Stimulated activated CD4-positive, alpha-beta T cell treated with anti-CD3 and anti-CD28 coated beads, Interleukin-4, amount 100 ng/mL, for 4 hours (primary cell): ENCODE measurements around the gene AP4S1.
"Not testable (repeated sequence)": the region's sequence is repeated elsewhere in the genome, so short reads cannot be mapped to it uniquely, and the experiment has no call there.

Source experiments
- DNase-seq, 2 experiments: peaks; one replicate each; pipeline ENCODE4 v3.0.0-alpha.2; 2020

The AP4S1 gene

DNA sequence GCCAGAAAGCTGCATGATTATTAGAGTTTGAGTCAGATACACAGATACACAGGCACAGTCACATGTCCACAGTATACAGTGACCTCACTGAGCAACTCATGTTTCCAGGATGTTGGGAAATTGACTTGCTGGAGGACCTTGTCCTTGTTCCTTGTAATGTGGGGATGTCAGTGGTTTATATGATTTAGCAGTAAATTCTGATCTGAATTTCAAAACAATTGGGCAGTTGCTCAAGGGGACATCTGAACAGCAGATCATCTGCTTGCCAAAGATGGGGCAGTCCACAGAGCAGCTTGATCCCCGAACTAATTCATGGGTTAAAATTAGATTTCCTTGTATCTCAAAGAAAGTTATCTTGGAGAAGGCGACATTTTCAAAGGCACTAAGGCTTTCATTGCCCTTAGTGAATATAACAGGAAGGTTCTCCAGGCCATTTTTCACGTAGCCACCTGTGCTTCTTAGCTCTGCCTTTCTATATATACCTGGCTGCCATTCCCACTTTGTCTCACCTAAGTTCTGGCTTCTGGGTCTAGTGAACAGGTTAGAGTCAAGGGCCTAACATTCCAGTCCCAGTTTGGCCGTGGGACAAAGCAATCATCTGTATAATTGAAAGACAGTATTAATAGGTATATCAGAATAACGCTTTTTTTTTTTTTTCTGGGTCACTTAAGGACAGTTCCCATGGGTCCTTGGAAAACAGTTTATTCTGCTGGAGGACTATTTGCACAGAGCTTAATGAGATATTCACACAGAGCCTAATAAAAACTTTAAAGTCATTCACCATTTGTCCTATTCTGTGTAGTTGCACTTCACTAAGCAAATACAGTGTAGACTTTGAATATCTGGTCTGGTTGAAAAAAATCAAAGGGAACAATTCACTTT lies 65.7 kb downstream of the AP4S1 start:
- no peak for DNase-seq

DNA sequence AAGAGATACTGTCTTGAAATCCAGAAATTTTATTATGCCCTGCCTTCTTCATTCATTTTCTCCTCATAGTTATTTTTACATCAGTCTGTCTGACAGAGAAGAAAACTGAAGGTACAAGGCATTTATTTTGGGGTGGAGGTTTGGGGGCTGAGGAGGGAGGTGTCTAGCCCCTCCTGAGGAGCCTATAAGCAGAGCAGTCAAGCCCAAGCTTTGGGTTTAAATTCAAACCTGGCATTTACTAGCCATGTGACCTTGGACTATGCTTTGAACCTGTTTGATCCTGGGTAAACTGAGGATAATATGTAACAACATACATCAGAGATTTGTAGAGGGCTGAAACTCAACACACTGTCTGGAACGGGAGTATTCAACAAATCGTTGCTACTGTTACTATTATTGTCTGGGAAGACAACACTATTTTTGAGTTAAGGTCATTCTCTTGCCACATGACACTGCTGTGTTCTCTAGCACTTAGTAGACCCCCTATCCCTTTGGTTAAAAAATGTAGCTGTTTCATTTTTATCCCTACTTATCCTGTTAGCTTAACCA lies 66.8 kb downstream of the AP4S1 start:
- no peak for DNase-seq

DNA sequence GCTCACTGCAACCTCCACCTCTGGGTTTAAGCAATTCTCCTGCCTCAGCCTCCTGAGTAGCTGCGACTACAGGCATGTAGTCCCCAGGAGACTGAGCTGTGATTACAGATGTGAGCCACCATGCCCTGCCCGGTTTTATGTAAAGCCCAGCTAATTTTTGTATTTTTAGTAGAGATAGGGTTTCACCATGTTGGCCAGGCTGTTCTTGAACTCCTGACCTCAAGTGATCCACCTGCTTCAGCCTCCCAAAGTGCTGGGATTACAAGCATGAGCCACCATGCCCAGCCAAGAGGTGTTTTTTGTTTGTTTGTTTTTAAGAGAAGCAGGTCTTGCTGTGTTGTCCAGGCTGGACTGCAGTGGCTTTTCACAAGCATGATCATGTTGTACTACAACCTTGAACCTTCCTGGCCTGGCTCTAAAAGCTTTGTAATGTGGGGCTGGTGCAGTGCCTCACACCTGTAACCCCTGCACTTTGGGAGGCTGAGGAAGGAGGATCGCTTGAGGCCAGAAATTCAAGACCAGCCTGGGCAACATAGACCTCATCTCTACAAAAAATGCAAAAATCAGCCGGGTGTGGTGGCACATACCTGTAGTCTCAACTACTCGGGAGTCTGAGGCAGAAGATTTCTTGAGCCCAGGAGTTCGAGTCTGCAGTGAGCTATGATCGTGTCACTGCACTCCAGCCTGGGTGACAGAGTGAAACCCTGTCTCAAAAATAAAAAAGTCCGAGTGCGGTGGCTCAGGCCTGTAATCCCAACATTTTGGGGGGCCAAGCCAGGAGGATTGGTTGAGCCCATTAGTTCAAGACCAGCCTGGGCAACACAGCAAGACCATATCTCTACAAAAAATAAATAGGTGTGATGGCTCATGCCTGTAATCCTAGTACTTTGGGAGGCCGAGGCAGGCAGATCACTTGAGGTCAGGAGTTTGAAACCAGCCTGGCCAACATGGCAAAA lies 68.7 kb downstream of the AP4S1 start:
- not testable (repeated sequence) for DNase-seq

DNA sequence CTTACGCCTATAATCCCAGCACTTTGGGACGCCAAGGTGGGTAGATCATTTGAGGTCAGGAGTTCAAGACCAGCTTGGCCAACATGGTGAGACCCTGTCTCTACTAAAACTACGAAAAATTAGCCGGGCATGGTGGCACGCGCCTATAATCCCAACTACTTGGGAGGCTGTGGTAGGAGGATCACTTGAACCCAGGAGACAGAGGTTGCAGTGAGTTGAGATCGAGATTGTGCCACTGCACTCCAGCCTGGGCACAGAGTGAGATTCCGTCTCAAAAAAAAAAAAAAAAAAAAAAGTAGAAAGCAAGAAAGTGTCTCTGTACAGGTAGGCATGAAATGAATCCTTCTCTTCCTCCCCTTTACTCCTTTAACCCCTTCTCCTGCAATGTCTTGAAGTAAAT lies 70.4 kb downstream of the AP4S1 start:
- DNase-seq, result not testable (repeated sequence)

DNA sequence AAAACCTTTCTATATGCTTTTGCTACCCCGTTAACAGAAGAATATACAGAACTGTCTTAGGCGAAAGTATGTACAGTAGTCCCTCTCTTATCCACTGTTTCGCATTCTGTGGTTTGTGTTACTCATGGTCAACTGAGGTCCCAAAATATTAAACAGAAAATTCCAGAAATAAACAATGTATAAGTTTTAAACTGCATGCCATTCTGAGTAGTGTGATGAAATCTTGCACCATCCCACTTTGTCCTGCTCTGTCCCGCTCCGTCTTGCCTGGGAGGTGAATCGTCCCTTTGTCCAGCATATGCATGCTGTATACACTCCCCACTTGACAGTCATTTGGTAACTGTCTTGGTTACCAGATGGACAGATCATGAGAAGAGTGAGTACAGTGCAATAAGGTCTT lies 70.8 kb downstream of the AP4S1 start:
- no peak for DNase-seq

DNA sequence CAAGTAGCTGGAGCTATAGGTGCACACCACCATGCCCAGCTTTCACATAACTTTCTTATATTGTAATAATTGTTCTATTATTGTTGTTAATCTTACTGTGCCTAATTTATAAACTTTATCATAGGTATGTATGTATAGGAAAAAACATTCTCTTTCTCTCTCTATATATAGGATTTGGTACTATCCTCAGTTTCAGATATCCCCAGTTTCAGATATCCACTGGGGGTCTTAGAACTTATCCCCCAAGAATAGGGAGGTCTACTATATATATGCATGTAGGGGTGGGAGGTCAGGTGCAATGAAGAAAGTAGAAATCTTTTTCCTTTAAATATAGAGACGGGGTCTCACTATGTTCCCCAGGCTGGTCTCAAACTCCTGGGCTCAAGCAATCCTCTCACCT lies 71.6 kb downstream of the AP4S1 start:
- no peak for DNase-seq

DNA sequence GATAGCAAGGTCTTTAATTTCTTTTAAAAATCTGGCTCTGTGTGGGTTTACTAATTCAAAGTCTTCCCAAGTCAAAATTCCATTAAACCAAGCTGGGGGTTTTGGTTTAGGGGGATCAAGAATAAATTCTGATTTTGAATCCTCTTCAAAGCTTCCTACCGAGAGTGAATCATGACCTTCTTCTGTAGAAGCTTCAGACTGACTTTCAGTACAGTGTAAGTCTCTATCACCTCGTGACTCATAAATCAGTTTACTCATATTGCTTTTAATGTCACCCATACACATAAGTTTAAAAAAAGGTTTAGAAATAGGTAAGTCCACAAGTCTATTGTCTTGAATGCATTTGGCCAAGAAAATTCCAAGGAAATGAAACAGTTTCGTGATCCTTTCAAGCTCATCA lies 81.3 kb downstream of the AP4S1 start:
- no peak for DNase-seq

DNA sequence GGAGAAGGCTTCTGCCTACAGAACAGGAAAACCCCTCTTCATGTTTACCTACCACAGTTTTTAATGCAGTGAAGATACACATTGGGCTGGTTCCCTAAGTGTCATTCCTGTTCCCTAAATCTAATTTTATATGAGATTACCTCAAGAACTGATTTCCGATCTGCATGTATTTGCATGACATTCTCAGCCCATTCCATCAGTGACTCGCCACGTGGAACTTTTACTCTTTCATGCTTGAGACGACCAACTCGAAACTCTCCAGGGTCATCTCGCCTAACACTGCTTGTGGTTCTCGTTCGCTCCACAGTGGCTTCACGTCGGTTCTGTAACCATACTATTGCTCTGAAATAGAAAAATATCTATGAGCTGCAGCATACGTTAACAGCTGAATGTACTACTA lies 83.8 kb downstream of the AP4S1 start:
- DNase-seq, result no peak

DNA sequence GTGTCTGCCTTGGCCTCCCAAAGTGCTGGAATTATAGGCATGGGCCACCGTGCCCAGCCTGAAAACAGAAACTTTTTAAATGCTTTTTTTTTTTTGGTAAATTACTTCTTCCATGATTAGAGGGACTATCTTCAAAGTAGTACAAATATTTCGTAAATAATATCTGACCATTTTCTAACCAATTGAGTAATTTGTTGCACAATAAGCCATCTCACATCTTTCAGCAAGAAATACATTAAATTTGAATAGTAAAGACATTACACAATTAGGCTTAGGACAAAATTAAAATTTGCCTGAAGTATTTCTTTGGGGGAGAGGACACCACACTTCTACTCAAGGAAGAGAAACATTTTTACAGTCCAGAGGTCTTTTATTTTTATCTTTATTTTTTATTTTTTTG lies 85.4 kb downstream of the AP4S1 start:
- DNase-seq, result no peak

DNA sequence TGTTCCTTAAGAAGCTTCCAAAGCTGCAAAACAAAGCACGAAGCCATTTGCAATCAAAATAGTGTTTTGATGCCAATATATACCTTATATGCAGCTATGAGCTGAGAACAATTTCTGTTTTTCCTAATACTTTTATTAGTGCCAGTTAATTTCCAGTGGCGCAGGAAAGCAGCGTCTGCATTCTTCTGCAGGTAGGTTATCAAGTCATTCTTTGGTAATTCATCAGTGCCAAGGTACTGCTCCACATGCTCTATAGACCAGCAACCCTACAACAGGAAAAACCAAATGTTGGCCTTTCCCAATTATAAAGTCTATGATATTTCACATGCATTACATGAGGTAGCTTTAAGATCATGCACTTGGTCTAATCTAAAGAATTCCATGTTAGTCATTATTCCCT lies 88.3 kb downstream of the AP4S1 start:
- no peak for DNase-seq

DNA sequence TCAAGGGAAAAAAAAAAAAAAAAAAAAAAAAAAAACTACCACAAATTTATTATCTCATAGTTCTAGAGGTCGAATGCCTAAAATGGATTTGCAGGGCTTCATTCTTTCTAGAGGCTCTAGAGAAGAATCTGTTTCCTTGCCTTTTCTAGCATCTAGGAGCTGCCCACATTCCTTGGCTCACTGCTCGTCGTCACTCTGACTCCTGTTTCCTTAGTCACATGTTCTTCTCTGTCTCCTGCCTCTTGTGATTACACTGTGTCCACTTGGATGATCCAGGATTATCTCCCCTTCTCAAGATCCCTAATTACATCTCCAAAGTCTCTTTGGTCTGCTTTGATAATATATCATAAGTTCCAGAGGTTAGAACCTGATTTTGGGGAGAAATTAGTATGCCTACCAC lies 93.4 kb downstream of the AP4S1 start:
- DNase-seq, result no peak

DNA sequence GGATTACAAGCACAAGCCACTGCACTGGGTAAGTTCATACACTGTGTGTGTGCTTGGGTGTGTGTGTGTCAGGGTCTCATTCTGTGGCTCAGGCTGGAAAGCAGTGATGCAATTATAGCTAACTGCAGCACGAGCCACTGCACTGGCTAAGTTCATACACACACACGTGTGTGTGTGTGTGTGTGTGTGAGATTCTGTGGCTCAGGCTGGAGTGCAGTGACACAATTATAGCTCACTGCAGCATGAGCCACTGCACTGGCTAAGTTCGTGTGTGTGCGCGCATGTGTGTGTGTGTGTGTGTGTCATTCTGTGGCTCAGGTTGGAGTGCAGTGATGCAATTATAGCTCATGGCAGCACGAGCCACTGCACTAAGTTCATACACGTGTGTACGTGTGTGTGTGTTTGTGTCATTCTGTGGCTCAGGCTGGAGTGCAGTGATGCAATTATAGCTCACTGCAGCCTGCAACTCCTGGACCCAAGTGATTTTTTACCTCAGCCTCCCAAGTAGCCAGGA lies 96.7 kb downstream of the AP4S1 start:
- DNase-seq, result no peak

DNA sequence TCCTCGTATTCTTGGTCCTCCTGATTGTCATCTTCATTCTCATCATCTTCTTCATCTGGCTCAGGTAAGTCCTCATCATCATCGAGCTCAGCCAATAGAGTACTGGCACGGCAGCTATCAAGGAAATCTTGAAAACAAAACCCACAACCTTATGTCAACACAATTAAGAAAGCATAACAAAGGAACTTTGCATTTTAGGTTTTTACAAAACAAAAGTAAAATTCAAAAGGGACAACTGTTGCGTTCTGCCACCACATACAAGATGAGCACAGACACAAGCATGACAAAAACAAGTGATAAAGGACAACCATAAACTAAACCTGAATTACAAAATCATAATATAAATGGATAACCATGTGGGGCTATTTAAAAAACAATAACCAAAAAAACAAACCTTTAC lies 97.5 kb downstream of the AP4S1 start:
- DNase-seq, result no peak

DNA sequence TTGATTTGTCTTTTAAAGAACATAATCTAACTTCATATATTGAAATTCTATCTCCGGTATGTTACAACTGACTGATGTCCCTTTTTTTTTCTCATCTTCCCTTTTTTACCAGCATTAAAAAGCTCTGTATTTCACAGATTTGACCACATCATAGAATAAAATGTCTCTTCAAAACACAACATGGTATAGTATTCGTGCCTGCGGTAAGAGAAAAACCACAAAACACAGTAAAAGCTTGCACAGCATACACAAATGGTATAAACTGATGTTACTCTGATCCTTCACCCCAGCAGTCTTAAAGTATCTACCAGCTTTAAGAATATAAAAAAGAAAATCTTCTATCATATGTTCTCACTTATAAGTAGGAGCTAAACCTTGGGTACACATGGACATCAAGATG lies 98.7 kb downstream of the AP4S1 start:
- DNase-seq, result no peak

DNA sequence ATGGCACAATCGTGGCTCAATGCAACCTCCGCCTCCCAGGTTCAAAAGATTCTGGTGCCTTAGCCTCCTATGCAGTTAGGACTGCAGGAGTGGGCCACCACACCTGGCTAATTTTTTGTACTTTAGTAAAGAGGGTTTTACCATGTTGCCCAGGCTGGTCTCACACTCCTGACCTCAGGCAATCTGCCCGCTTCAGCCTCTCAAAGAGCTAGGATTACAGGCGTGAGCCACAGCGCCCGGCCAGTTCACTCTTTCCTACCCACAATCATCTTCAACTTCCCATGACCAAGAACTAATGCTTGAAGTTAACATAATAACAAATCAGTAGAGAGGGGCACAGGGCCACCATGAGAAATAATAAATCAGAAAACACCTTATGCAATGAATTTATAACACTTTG lies 99.8 kb downstream of the AP4S1 start:
- DNase-seq, result no peak

DNA sequence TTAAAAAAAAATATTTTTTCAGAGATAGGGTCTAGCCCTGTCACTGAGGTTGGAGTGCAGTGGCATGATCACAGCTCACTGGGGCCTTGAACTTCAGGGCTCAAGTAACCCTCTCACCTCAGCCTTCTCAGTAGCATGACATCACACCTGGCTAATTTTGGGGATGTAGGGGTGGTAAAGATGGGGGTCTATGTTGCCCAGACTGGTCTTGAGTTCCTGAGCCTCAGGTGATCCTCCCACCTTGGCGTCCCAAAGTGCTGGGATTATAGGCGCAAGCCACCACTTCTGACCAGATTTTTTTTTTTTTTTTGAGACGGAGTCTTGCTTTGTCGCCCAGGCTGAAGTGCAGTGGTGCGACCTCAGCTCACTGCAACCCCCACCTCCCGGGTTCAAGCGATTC lies 101.2 kb downstream of the AP4S1 start:
- DNase-seq, result no peak

DNA sequence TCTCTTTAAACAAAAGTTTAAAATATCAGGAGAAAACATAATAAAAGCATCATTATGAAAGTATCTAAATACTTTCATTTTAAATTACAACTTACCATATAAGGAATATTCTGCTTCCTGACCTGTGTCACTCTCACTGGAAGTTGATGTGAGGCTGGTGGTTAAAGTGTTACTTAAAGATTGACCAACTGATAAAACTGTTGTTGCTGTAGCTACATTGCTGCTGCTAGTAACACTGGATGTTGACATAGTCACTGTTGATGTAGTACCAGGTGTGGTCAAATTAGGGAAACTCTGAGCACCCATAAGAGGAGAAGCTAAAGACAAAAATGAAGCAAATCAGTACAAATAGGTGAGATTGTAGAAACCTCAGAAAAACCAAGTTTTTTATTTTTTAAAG lies 102.2 kb downstream of the AP4S1 start:
- DNase-seq, result no peak

DNA sequence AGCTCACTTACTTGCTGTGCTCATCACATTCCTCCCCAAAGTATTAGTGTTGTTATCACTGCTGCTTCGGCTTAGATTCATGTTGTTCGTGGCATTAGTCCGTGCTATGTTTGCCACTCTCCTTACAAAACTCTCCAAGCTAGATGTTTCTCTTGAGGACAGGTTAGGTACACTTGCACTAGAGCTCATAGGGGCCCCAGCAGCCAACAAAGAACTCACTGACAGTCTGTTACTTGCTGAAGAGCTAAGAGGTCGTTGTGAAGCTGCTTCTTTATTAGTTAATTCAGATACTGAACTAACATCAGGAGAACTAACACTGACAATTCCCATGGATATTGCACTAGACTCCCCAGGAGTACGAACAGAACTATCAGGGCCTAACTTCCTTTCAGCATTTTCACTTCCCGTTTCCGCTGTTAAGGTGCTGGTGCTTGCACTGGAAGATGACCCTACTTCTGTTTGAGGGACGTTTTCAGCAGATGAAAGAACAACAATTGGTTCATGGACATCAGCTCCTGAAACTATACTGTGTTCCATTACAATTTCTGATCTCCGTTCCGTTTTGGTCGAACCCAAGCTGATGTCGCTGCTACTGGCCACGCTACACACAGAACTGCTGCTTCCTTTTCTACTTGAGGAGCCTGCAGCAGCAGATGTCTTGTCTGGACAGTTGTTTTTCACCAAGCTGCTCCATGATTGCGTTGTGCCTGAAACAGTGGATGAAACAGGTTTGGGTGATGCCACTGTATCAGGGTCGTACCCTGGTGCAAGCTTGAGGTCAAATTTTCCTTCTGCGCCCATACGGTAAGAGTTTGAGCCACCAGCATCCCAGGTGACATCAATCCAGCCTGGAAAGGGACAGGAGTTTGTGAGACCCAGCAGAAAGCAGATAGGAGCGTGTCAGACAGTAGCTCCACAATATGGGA lies 103.4 kb downstream of the AP4S1 start:
- DNase-seq, result no peak

DNA sequence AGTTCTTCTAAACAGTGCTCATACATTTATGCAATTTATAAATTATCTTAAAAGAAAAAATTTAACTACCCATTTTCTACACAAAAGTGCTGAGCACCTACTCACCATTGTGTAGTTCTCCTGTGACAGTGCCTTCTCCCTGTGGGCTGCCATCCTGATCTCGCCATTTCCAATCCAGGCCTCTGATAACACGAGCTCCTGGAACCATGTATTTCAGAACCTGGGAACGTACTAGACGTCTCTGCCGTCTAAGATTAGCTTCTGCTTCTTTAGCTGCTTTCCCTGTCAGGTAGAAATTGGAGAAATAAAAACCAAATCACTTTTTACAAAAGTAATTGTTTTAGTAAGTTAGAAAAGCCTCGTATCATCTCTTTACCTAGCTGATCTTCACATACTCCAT lies 107.7 kb downstream of the AP4S1 start:
- no peak for DNase-seq

DNA sequence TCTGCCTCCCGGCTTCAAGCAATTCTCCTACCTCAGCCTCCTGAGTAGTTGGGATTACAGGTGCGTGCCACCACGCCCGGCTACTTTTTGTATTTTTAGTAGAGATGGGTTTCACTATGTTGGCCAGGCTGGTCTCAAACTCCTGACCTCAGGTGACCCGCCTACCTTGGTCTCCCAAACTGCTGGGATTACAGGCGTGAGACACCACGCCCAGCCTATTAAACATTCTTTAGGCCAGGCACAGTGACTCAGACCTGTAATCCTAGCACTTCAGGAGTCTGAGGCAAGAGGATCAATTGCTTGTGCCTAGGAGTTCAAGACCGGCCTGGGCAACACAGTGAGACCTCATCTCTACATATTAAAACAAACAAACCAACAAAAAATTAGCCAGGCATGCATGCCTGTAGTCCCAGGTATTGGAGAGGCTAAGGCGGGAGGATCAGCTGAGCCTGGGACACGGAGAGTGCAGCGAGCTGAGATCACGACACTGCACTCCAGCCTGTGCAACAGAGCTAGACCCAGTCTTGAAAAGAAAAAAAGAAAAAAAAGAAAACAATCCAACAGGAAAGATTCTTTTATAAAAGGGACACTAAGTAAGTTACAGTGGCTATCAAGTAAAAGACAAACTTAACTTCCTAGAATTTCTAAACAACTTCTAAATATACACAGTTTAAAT lies 111.9 kb downstream of the AP4S1 start:
- no peak for DNase-seq

DNA sequence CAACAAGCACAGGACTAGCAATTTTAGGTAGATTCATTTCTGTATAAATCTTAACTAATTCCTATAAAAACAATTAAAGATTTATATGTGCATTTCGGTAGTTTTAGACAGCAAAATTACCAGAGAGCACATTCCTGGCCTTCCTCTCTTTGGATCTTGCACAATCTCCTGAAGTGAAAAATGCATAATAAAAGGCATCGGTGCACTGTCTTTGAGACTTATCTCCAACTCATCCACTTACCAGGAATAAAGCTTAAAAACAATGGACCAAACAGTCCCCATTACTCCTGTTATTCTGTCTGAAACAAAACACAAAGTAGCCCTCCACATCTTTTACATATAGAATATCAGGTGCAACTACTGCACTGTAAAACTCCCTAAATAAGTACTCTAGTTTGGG lies 112.9 kb downstream of the AP4S1 start:
- DNase-seq, result no peak
